Mucosa of descending colon (tissue), 3 donors: ENCODE measurements around the gene OPCML. TPM values are rescaled to one million over a fixed set of nuclear protein-coding genes. Genes with fewer than 3 reads are reported as not detected.

Experiments
- ATAC-seq: fragments of 200-7000 bp; cut with Tn5 transposase; one replicate; pipeline ENCODE4 v1.9.1; 2020; ENCODE audit warnings: mild to moderate bottlenecking, moderate library complexity
- DNase-seq, 3 donors: peaks; one replicate each; pipeline ENCODE4 v3.0.0-alpha.2; 2020
- H3K36me3 ChIP-seq: fragments of 200-600 bp; one replicate; pipeline ENCODE4 v1.8.0; 2021; ENCODE audit warnings: low read depth, mild to moderate bottlenecking
- H3K4me1 ChIP-seq: fragments of 200-600 bp; one replicate; pipeline ENCODE4 v1.8.0; 2021; ENCODE audit warnings: low read depth, mild to moderate bottlenecking
- H3K4me3 ChIP-seq: fragments of 200-600 bp; one replicate; pipeline ENCODE4 v1.8.0; 2021; ENCODE audit warnings: mild to moderate bottlenecking
- H3K9me3 ChIP-seq: fragments of 200-600 bp; one replicate; pipeline ENCODE4 v1.8.0; 2021; ENCODE audit warnings: mild to moderate bottlenecking
- CTCF ChIP-seq: fragments of 200-600 bp; IDR thresholded peaks from one replicate; pipeline ENCODE4 v1.8.0; 2022; ENCODE audit warnings: antibody characterized with exemption, mild to moderate bottlenecking
- intact Hi-C, 2 donors: fragments of 100-400 bp; cut with DNase I in 1 of 2; cut with micrococcal nuclease in 1 of 2; formaldehyde crosslinking; loops; one replicate each; pipeline versions ENCODE4 v1.11.0 to v1.11.1; 2022; cut with DNase I, micrococcal nuclease
- total RNA-seq, 3 donors: library from RNA; stranded (reverse); fragmentation: NEBNext Ultra II Directional in 2 of 3; extraction: Animal tissue kit (Norgen Biotek cat#: 25700) in 2 of 3; gene quantifications; one replicate each; pipeline versions ENCODE4 v1.2.1 to v1.2.4, GENCODE V29; 2021 to 2023
- donor health status: DM: no; HTN: no; CAD: no; lungs with moderate emphysema.
- donor health status: DM: no; HTN: no; CAD: no.
- donor health status: DM: no; HTN: yes; CAD: no.

Gene OPCML
- total RNA-seq, 3 donors from 2014 or later = 0.10 to 0.47 TPM; not detected in 1

DNA sequence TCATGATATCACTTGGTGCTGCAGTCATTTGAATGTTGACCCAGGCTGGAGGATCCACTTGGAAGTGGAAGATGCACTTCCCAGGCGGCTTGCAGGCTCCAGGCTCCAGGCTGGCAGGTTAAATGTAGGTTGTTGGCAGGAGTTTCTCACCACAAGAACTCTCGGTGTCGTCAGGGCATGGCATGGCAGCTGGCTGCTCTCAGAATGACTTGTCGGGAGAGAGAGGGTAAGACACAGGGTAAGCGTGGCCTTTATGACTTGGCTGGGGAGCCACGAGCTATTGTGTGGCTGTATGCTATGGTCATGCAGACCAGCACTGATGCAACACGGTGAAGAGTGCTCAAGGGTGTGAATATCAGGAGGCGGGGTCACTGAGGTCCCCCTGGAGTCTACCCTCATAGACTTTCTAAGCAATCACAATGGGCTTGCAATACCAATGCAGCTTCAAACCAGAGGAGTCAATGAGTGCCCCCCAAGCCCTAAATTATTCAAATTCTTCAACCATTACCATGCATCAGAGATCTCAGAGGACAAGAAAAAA lies 1027.7 kb downstream of the OPCML start:
- ATAC-seq (no peak), DNase-seq (no peak)
- no peaks in the 10 kb centered on the region for H3K4me1 ChIP-seq
- TF ChIP-seq CTCF = no peak
- intact Hi-C loops = no loop called here
- no peak overlapping the region for H3K4me3 ChIP-seq
- peaks cover 33% of the 10 kb centered on the region for H3K9me3 ChIP-seq
- no peaks in the 10 kb centered on the region for H3K36me3 ChIP-seq

GRCh38 chr11:132501356-132501755 lies 1030.9 kb downstream of the OPCML start:
- DNase-seq = no peak
- H3K4me3 ChIP-seq = no peak overlapping the region
- H3K9me3 ChIP-seq = peaks cover 34% of the 10 kb centered on the region
- TF ChIP-seq CTCF = no peak
- no peaks in the 10 kb centered on the region for H3K4me1 ChIP-seq
- no peak for ATAC-seq
- no peaks in the 10 kb centered on the region for H3K36me3 ChIP-seq
- intact Hi-C loops = no loop called here

DNA sequence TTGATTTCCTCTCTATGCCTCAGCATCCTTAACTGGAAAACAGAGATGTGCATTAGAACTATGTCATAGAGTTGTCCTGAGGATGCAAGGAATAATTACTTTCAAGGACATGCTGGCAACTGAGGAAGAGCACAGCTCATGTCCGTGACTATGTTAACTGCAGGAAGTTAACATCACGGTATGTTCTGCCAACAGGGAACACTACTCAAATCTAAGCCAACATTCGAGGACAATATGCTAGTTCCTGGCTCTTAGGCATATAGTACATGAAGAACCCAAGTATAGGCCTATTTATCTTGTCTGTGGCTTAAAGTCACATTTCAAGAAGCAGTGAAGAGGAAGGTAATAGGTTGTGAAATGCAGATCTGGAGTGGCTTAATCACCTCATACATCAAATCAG lies 1032.6 kb downstream of the OPCML start:
- Histone ChIP-seq H3K4me3 (no peak overlapping the region), H3K4me1 (no peaks in the 10 kb centered on the region), H3K9me3 (peaks cover 37% of the 10 kb centered on the region), H3K36me3 (no peaks in the 10 kb centered on the region)
- ATAC-seq = no peak
- DNase-seq = no peak
- intact Hi-C loops = no loop called here
- no peak for TF ChIP-seq CTCF

- Histone ChIP-seq H3K36me3 (no peaks in the 10 kb centered on the region), H3K9me3 (peaks cover 39% of the 10 kb centered on the region), H3K4me1 (no peaks in the 10 kb centered on the region), H3K4me3 (no peak overlapping the region)
- no peak for DNase-seq
- ATAC-seq = no peak
- no peak for TF ChIP-seq CTCF
- intact Hi-C loops = no loop called here
Observed at GRCh38 chr11:132496341-132496740, 1036.0 kb downstream of the OPCML start.

GRCh38 chr11:132493801-132494200 lies 1038.5 kb downstream of the OPCML start:
- DNase-seq (no peak), ATAC-seq (no peak)
- peaks cover 50% of the 10 kb centered on the region for H3K9me3 ChIP-seq
- H3K4me1 ChIP-seq = no peaks in the 10 kb centered on the region
- no peak for TF ChIP-seq CTCF
- intact Hi-C loops = no loop called here
- H3K4me3 ChIP-seq = no peak overlapping the region
- H3K36me3 ChIP-seq = no peaks in the 10 kb centered on the region

- intact Hi-C loops = no loop called here
- H3K4me3 ChIP-seq = no peak overlapping the region
- H3K36me3 ChIP-seq = no peaks in the 10 kb centered on the region
Observed at GRCh38 chr11:132490978-132491377, 1041.3 kb downstream of the OPCML start.

More at GRCh38 chr11:132490978-132491377, 1041.3 kb downstream of the OPCML start:
- Histone ChIP-seq H3K9me3 (peaks cover 67% of the 10 kb centered on the region), H3K4me1 (no peaks in the 10 kb centered on the region)
- ATAC-seq (no peak), DNase-seq (no peak)
- no peak for TF ChIP-seq CTCF
